Inferior parietal cortex (tissue), 1 donor: ENCODE results near the gene MAP4K4.
"Not testable (repeated sequence)": the region's sequence is repeated elsewhere in the genome, so short reads cannot be mapped to it uniquely, and the experiment has no call there.

Source experiments
- DNase-seq: peaks from one replicate; pipeline ENCODE4 v3.0.0-alpha.2; 2016; ENCODE audit errors: extremely low spot score

The MAP4K4 gene

GRCh38 chr2:101766871-101767739 is 69.6 kb downstream of the MAP4K4 start:
- DNase-seq = no peak

- no peak for DNase-seq
These were observed 71.2 kb downstream of the MAP4K4 start for GRCh38 chr2:101768556-101769220.

GRCh38 chr2:101769726-101770125 is 72.2 kb downstream of the MAP4K4 start:
- DNase-seq = not testable (repeated sequence)

GRCh38 chr2:101770726-101771125 is 73.2 kb downstream of the MAP4K4 start:
- no peak for DNase-seq

GRCh38 chr2:101771227-101771902 is 73.9 kb downstream of the MAP4K4 start:
- no peak for DNase-seq

- no peak for DNase-seq
These were observed 74.4 kb downstream of the MAP4K4 start for GRCh38 chr2:101771910-101772321.

- no peak for DNase-seq
These were observed 75.6 kb downstream of the MAP4K4 start for GRCh38 chr2:101773137-101773536.

GRCh38 chr2:101773961-101774360 is 76.5 kb downstream of the MAP4K4 start:
- not testable (repeated sequence) for DNase-seq

- DNase-seq = no peak
These were observed 77.6 kb downstream of the MAP4K4 start for GRCh38 chr2:101775092-101775491.

GRCh38 chr2:101775636-101776035 is 78.1 kb downstream of the MAP4K4 start:
- DNase-seq = no peak

- no peak for DNase-seq
These were observed 78.9 kb downstream of the MAP4K4 start for GRCh38 chr2:101776172-101777043.

- no peak for DNase-seq
These were observed 79.8 kb downstream of the MAP4K4 start for GRCh38 chr2:101777337-101777736.

GRCh38 chr2:101778102-101778501 is 80.6 kb downstream of the MAP4K4 start:
- no peak for DNase-seq

- DNase-seq = no peak
These were observed 81.7 kb downstream of the MAP4K4 start for GRCh38 chr2:101779190-101779589.

GRCh38 chr2:101779656-101780055 is 82.1 kb downstream of the MAP4K4 start:
- DNase-seq = no peak

GRCh38 chr2:101781326-101781725 is 83.8 kb downstream of the MAP4K4 start:
- DNase-seq = no peak

- DNase-seq = no peak
These were observed 84.4 kb downstream of the MAP4K4 start for GRCh38 chr2:101781791-101782426.

GRCh38 chr2:101782427-101782792 is 84.9 kb downstream of the MAP4K4 start:
- no peak for DNase-seq

- DNase-seq = no peak
These were observed 89.6 kb downstream of the MAP4K4 start for GRCh38 chr2:101787097-101787496.

- no peak for DNase-seq
These were observed 91.1 kb downstream of the MAP4K4 start for GRCh38 chr2:101788565-101788964.
